ENCODE measurements around the gene TMEM184A. TPM values are rescaled to one million over a fixed set of nuclear protein-coding genes. Genes with fewer than 3 reads are reported as not detected.
"Not testable (repeated sequence)": the region's sequence is repeated elsewhere in the genome, so short reads cannot be mapped to it uniquely, and the experiment has no call there.

TMEM184A gene
- polyA plus RNA-seq, 4 donors, result 3.5 to 11.5 (median 6.8) TPM

- DNase-seq (ENCODE audit: low read depth in 4 of 4, low spot score in 2 of 4), result no peak
These were observed 24.6 kb downstream of the TMEM184A start for GRCh38 chr7:1531263-1531978.

DNA sequence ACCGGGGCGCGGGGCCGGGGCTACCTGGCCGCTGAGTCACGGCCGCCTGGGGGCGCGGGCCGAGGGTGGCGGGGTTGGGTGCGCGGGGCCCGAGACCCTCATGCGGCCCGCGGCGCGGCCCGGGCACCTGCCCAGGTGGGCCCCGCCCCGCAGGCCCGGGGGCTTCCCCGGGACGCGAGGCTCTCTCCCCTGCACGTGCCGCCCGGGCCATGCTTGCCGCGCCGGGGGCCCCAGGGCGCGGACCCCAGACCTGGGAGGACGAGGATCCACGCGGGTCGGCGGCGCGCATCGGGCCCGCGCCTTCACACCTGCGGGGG lies 25.1 kb downstream of the TMEM184A start:
- DNase-seq (ENCODE audit: low read depth in 4 of 4, low spot score in 2 of 4), result no peak

GRCh38 chr7:1529383-1530116 lies 26.5 kb downstream of the TMEM184A start:
- no peak for DNase-seq (ENCODE audit: low read depth in 4 of 4, low spot score in 2 of 4)

- DNase-seq (ENCODE audit: low read depth in 4 of 4, low spot score in 2 of 4), result no peak
These were observed 29.7 kb downstream of the TMEM184A start for GRCh38 chr7:1526271-1526754.

- no peak for DNase-seq (ENCODE audit: low read depth in 4 of 4, low spot score in 2 of 4)
These were observed 30.6 kb downstream of the TMEM184A start for GRCh38 chr7:1525409-1525808.

- no peak for DNase-seq (ENCODE audit: low read depth in 4 of 4, low spot score in 2 of 4)
These were observed 32.2 kb downstream of the TMEM184A start for GRCh38 chr7:1523844-1524243.

DNA sequence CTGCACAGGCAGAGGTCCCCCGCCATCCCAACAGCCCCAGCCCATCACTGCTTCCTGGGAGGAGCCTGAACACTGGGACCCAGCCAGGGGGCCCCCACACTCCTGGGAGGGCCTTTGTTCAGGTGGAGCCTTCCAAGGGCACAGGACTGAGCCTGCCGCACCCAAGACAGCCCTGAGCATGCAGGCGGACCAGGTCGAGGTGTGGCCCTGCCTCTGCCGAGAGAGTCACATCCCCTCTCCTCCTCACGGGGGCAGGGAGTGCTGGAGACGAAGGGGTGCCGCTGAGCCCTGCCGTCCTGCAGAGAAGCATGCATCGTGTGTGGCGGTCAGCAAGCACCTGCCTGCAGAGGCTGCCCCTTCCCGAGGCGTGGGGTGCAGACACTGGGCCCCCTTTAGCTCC lies 32.8 kb downstream of the TMEM184A start:
- DNase-seq (ENCODE audit: low read depth in 4 of 4, low spot score in 2 of 4), result no peak

- DNase-seq (ENCODE audit: low read depth in 4 of 4, low spot score in 2 of 4), result no peak
These were observed 34.5 kb downstream of the TMEM184A start for GRCh38 chr7:1521456-1521855.

DNA sequence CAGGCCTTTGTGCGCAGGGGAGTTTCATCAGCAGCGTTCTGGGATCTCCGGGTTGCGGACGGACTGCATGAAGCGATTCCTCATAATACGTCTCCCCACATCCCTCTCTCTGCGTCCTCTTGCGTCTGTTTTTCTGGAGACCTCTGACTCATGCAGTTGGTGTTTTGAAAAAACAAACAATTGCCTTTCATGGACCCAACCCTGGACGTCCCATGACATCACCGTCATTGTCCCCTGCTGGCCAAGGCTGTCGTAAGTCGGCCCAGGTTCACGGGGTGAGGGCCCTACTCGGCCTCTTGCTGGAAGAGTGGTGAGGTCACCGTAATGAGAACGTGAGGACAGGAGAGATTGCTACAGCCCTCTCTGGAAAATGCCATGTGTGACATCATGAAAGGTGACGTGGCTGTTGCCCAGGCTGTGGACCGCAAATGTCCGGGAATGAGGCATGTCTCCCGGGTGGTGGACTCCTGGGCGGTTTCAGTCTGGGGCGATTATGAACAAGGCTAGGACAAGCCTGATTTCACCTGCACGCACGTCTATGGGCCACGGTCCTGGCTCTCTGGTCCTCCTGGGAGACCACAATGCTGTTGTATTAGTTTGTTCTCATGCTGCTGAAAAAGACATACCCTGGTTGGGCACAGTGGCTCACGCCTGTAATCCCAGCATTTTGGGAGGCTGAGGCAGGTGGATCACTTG lies 35.3 kb downstream of the TMEM184A start:
- no peak for DNase-seq (ENCODE audit: low read depth in 4 of 4, low spot score in 2 of 4)

DNA sequence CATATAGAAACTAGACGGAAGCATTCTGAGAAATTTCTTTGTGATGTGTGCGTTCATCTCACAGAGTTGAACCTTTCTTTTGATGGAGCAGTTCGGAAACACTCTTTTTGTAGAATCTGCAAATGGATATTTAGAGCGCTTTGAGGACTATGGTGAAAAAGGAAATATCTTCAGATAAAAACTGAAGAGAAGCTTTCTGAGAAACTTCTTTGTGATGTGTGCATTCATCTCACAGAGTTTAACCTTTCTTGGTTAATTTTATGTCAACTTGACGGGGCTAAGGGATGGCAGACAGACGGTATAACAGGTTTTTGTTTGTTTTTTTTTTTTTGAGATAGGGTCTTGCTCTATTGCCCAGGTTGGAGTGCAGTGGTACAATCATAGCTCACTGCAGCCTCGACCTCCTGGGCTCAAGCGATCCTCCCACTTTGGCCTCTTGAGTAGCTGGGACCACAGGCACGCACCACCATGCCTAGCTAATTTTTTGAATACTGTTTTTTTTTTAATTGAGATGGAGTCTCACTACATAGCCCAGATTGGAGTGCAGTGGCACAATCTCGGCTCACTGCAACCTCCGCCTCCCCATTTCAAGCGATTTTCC lies 36.6 kb downstream of the TMEM184A start:
- not testable (repeated sequence) for DNase-seq (ENCODE audit: low read depth in 4 of 4, low spot score in 2 of 4)

GRCh38 chr7:1516586-1517251 lies 39.3 kb downstream of the TMEM184A start:
- DNase-seq (ENCODE audit: low read depth in 4 of 4, low spot score in 2 of 4), result no peak

DNA sequence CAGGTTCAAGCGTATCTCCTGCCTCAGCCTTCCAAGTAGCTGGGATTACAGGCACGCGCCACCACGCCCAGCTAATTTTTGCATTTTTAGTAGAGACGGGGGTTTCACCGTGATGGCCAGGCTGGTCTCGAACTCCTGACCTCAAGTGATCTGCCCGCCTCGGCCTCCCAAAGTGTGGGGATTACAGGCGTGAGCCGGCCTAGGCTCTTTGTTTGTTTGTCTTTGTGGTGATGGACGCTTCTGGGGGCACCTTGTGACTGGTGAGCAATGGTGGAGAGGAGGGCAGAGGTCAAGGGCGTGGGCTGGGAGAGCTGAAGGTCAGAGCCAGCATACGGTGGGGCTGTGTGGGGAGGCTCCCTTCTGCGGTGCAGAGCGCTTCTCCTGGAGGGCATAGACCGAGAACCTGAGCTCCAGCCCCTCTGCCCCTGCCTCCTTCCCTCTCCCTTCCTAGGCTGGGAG lies 40.5 kb downstream of the TMEM184A start:
- not testable (repeated sequence) for DNase-seq (ENCODE audit: low read depth in 4 of 4, low spot score in 2 of 4)

DNA sequence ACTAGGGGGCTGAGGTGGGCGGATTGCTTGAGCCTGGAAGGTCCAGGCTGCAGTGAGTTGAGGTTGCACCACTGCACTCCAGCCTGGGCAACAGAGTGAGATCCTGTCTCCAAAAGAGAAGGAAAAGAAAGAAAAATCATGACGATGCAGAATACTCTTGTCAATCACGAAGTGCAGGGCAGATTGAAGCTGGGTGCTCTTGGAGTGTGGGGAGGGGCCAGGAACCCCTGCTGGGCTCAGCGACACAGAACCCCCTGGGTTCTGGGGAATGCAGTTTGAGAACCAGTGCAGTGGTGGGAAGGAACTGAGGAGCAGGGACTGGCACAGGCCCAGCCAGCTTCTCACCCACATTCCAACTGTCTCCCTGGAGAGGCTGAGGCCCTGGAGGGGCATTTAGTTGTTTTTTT lies 41.0 kb downstream of the TMEM184A start:
- DNase-seq (ENCODE audit: low read depth in 4 of 4, low spot score in 2 of 4), result no peak

DNA sequence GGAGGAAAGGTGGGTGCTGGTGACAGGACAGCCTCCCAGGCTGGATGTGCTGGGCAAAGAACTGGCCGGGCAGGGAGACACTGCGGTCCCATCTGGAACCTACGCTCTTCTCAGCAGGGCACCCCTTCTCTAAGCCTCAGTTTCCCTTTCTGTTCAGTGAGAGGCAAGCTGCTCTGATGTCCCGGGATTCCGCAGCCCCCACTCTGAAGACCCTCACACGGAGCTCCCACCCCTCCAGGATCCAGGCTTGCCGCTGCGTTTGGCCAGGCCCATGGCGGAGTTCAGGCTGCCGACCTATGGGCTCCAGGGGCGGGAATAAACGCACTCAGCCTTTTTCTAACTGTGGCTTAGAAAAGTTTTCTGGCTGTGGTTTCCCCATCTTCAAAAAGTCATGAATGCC lies 41.6 kb downstream of the TMEM184A start:
- no peak for DNase-seq (ENCODE audit: low read depth in 4 of 4, low spot score in 2 of 4)

DNA sequence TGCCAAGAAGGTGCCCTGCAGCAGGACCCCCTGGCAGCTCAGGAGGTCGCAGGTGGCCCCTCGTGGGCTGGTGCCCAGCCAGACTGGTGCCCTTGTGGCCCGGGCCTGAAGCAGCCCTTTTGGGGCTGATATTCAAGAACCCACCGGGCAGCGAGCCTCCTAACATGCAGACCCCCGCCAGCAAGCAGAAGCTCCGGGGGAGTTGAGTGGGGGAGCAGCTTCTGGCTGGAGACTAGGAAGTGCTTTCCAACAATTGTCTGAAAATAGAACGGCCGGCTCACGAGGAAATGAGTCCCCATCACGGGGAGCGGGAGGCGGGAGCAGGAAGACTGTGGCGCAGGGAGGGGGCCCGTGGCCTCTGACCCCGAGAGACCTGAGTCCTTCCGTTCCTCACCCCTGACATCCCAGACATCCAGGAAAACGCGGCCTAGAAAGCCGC lies 42.3 kb downstream of the TMEM184A start:
- DNase-seq (ENCODE audit: low read depth in 4 of 4, low spot score in 2 of 4), result no peak

DNA sequence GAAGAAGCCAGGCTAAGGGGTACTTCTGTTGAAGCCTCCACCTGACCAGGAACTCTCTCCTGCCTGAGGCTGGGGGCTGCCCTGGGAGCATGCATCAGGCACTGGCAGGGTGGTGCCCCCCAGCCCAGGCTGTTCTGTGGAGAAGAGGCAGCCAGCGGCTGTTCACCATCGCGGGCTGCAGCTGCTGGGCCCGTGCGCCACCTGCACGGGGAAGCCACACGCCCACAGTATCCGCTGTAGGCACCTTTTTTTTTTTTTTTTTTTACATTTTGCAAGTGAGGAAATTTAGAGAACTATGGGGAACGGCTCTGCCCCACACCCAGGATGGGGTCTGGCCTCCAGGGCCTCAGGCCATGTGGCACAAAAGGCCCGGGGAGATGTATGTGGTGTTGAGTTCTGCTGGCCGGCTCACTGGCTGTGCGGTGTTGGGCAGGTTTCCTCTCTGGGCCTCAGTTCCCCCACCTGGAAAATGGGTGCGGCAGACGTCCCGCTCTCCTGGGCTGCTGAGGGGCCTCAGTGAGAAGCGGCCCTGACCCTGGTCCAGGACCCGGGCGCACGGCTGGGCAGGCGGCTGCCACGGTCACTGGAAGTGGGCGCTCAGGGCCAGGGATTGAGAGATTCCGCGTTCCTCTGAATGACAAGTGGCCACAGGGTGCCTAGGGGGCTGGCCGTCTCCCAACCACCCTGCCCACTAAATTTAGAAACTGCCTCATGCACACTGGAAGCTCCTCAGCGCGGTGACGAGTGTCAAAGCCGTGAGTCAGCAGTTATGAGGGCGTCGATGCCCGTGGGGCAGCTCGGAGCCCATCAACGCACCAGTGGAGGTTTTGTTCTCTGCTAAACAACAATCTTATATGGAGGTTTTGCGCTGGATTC lies 43.0 kb downstream of the TMEM184A start:
- DNase-seq (ENCODE audit: low read depth in 4 of 4, low spot score in 2 of 4), result no peak

DNA sequence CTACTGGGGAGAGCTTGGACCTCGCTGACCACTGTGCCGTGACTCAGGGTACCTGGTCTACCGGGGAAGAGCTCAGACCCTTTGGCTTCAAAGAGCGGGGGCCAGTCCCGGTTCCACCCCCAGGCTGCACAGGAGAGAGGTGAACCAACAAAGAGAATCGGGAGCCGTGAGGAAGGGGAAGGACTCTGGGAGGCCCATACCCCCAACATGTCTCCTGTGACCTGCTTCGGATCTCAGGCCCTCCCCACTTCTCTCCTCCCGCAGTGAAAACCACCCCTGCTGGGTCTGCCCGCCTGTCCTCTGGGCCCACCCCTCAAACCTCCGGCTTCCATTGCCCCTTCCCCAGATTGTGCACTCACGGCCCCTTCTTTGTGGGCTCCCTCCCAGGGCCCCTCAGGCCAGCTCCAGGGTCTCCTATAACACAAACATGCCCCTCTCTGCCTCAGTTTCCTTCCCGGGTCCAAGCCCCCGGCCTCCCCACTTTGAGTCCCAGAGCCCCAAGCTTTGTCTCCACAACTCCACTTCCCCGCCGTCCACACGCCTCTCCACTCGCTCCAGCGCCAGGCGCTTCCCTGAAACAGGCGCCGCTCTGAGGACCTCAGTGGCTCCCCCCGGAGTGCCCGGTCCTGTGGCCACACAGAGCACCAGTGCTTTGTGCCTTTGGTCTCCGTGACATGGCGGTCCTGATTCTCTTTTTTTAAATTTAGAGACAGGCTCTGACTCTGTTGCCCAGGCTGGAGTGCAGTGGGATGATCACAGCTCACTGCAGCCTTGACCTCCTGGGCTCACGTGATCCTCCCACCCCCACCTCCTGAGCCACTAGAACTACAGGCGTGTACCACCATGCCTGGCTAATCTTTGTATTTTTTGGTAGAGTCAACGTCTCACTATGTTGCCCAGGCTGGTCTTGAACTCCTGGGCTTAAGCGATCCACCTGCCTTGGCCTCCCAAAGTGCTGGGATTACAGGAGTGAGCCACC lies 44.3 kb downstream of the TMEM184A start:
- DNase-seq (ENCODE audit: low read depth in 4 of 4, low spot score in 2 of 4), result no peak

- DNase-seq (ENCODE audit: low read depth in 4 of 4, low spot score in 2 of 4), result no peak
These were observed 45.2 kb downstream of the TMEM184A start for GRCh38 chr7:1510780-1511154.

All from left renal cortex interstitium (tissue), 4 donors.